Fibroblast of the conjunctiva (primary cell): ENCODE measurements around the gene IFI30.

Experiments
- DNase-seq: peaks from one replicate; pipeline ENCODE4 v3.0.0-alpha.2; 2010; ENCODE audit warnings: low read depth

Gene IFI30

DNA sequence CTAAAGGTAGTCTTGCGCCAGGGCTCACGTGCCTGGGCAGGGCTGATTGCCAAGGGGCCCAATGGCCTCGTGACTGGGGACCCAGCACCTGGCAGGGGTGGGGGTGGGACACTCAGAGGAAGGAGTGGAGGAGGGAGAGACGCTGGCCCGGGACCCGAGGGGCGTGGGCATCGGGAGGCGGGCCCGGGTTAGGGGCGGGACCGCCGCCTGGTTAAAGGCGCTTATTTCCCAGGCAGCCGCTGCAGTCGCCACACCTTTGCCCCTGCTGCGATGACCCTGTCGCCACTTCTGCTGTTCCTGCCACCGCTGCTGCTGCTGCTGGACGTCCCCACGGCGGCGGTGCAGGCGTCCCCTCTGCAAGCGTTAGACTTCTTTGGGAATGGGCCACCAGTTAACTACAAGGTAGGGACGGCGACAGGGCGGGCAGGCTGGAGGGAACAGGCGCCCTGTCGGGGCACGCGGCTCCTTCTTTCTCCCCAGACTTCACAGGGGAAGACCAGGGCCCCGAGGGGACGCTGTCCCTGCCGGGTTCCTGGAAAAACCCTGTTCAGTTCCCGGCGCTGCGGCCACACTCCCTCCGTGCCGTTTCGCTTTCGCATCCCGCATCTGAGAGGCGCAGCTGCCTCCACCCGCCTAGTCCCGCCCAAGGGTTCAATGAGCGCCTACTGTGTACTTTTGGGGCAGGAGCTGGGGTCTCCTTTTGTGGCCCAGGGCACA lies at the start of gene IFI30:
Gene IFI30 (plus strand): TSS at position 242 of the 717 bp plus-strand sequence. CDS start 29 bp downstream, at position 271.
- no peak for DNase-seq

GRCh38 chr19:18123819-18124218 lies 49.8 kb upstream of the IFI30 start:
- DNase-seq = no peak

- no peak for DNase-seq
Measured at GRCh38 chr19:18126097-18126496, 47.5 kb upstream of the IFI30 start.

DNA sequence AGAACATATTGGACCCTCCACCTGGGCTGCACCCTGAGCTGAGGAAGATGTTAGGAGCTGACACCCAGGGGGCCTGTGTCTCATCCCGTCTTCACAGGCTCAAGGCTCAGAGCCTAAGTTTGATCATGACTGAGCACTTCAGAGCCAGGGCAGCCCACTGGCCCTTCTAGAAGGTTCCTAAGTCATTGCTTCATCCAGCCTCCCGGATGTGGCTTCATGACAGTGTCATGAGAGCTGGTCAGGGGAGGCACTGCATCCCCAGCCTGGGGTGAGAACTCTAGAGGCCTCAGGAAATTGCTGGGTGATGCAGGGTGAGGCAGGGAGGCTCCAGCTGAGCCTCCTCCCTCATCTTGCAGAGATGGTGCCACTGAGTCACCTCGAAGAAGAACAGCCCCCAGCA lies 45.6 kb upstream of the IFI30 start:
- no peak for DNase-seq

GRCh38 chr19:18128805-18129204 lies 44.8 kb upstream of the IFI30 start:
- DNase-seq = no peak

GRCh38 chr19:18130523-18131242 lies 42.9 kb upstream of the IFI30 start:
- DNase-seq = no peak

DNA sequence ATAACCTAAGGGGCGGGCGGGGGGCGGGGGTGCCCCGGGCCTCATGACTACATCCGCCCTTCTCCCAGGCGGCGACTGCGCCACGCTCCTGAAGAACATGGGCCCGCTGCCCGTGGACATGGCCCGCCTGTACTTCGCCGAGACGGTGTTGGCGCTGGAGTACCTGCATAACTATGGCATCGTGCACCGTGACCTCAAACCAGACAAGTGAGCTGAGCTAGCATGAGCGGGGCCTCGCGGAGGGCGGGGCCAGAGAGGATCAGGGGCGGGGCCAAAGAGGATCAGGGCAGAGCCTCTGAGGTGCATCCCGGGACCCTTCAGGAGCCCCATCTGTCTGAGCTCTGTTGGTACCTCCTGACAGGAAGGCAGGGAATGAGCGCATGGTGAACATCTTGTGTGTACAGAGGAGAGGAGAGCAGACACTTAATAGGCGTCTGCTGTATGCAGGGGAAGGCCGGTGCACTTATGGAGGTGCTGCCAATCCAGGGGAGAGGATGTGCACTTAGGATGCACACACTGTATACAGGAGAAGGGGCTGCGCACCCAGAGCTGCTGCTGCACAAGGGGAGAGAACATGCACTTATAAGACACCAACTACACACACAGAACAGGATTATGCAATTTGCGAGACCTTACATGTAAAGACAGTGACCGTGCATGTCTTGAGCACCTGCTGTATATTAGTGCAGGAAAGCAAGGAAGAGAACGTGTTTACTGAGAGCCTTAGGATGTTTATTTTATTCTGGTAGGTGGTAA lies 41.6 kb upstream of the IFI30 start:
- no peak for DNase-seq

DNA sequence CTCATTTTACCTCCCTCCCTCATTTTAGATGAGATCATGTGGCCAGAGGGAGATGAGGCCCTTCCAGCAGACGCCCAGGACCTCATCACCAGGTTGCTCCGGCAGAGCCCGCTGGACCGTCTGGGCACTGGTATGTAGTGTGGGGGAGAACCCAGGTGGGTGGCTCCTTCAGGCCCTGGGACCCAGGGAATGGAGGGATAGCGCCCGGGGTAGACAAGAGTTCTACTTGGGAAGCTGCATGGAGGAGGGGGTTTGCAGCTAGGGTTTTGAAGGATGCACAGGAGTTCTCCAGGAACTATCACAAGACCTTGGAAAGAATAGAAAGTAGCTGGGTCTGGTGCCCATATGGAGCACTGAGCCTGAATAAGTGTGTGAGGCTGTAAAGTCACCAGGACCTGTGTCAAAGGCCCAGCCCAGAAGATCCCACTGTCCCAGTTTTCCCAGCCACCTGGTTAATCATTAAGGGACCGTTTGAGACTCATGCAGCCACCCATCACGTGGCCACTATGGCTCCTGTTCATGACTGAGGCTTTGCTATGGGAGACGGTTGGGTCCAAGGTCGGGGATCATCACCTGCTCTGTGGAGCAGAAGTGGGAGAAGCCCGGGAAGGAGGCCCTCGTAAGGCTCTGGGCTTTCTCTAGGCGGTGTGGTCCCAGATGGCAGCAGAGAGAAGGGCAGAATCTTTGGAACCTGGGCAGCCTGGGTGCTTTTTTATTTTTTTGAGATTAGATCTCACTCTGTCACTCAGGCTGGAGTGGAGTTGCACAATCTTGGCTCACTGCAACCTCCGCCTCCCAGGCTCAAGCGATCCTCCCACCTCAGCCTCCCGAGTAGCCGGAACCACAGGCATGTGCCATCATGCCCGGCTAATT lies 37.7 kb upstream of the IFI30 start:
- no peak for DNase-seq

DNA sequence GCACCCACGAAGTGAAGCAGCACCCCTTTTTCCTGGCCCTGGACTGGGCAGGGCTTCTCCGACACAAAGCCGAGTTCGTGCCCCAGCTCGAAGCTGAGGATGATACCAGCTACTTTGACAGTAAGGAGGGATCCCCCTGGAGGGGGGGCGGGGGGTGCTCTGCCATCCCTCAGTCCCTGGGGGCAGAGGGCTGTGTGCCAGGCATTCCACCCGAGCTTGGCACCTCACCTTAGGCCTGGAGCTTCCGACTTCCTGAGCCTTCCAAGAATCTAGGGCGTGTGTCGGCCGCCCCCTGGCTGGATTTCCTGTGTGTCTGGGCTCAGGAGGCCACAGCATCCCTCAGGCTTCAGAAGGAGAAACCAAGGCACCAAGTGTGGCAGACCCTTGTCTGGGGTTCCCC lies 36.4 kb upstream of the IFI30 start:
- no peak for DNase-seq

GRCh38 chr19:18137657-18138339 lies 35.8 kb upstream of the IFI30 start:
- DNase-seq = no peak

GRCh38 chr19:18140473-18140872 lies 33.1 kb upstream of the IFI30 start:
- no peak for DNase-seq

DNA sequence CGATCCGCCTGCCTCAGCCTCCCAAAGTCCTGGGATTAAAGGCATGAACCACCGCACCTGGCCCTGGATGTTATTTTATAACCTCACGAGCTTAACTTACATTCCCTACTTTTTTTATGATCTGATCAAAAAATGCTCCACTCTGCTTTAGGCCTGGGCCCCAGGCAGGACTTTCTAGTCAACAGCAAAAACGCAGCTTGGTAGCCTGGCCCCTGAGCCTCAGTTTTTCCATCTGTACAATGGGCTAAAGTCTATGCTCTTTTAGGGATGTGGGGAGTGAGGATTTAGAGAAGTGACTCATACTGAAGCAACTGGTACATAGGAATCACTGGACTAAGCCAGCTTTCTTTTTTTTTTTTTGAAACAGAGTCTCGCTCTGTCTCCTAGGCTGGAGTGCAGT lies 32.6 kb upstream of the IFI30 start:
- DNase-seq = no peak

DNA sequence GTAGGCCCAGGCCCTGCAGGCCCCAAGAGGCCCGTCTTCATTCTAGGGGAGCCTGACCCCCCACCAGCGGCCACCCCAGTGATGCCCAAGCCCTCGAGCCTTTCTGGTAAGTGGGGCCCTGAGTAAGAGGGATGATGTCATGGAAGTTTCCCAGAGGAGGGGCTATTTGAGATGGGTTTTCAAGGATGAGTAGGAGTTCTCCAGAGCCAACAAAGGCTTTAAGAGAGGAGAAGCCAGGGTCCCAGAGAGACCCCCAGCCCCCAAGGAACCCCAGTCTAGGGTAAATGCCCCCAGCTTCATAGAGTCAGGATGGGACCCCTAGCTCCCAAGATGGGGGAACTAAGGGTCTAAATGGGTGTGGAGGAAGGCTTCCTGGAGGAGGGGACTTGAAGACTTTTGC lies 29.7 kb upstream of the IFI30 start:
- no peak for DNase-seq

- DNase-seq = no peak
Measured at GRCh38 chr19:18144361-18144760, 29.3 kb upstream of the IFI30 start.

DNA sequence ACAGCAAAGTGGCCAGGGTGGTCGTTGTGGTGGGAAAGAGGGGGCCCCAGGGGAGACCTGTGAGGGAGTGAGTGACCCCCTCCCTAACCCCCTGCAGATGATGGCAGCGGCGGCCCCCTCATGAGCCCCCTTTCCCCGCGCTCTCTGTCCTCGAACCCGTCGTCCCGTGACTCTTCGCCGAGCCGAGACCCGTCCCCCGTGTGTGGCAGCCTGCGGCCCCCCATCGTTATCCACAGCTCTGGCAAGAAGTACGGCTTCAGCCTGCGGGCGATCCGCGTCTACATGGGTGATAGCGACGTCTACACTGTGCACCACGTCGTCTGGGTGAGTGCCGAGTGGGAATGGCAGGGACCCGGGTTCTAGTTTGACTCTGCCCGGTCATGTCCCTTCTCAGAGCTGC lies 28.7 kb upstream of the IFI30 start:
- no peak for DNase-seq

DNA sequence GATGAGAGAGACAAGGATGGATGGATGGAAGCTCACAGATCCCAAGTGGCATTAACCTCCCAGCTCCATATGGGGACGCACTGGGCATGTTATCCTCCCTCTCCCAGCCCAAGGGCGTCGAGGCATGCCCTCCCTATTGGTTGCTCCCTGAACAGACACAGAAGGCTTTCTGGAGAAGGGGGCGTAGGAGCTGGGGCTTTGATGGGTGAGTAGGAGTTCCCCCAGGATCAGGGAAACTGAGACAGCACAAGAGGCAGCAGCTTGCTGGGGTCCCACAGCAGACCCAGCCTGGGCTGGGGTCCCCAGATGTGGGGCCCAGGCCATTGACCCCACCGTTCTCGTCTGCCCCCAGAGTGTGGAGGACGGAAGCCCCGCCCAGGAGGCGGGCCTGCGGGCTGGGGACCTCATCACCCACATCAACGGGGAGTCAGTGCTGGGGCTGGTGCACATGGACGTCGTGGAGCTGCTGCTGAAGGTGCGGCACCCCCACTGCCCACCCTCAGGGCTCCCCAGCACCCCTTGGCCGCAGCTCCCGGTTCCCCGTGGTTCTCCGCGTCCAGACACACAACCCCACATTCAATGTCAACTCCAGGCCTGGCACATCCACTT lies 28.1 kb upstream of the IFI30 start:
- no peak for DNase-seq

- DNase-seq = no peak
Measured at GRCh38 chr19:18147396-18147795, 26.2 kb upstream of the IFI30 start.

- DNase-seq = no peak
Measured at GRCh38 chr19:18149596-18149975, 24.0 kb upstream of the IFI30 start.

- DNase-seq = no peak
Measured at GRCh38 chr19:18150776-18151624, 22.6 kb upstream of the IFI30 start.

GRCh38 chr19:18152442-18152816 lies 21.2 kb upstream of the IFI30 start:
- DNase-seq = peak; percentile 98
